Suprapubic skin (tissue), 4 donors: ENCODE measurements around the gene SREK1IP1. TPM values are rescaled to one million over a fixed set of nuclear protein-coding genes. Genes with fewer than 3 reads are reported as not detected.
"Not testable (repeated sequence)": the region's sequence is repeated elsewhere in the genome, so short reads cannot be mapped to it uniquely, and the experiment has no call there.

Experiments used
- DNase-seq, 2 donors: peaks; one replicate each; pipeline ENCODE4 v3.0.0-alpha.2; 2019; ENCODE audit warnings: low spot score in 2 of 2
- H3K27ac ChIP-seq: fragments of 200-600 bp; sonication (generic); one replicate; pipeline ENCODE4 v1.5.1; 2019
- H3K27me3 ChIP-seq: fragments of 200-600 bp; sonication (generic); one replicate; pipeline ENCODE4 v1.5.1; 2019
- H3K36me3 ChIP-seq: fragments of 200-600 bp; sonication (generic); one replicate; pipeline ENCODE4 v1.5.1; 2019
- H3K4me1 ChIP-seq: fragments of 200-600 bp; sonication (generic); one replicate; pipeline ENCODE4 v1.5.1; 2019
- H3K4me3 ChIP-seq: fragments of 200-600 bp; sonication (generic); one replicate; pipeline ENCODE4 v1.5.1; 2019; ENCODE audit warnings: mild to moderate bottlenecking
- H3K9me3 ChIP-seq: fragments of 200-600 bp; sonication (generic); one replicate; pipeline ENCODE4 v1.5.1; 2019
- EP300 ChIP-seq: sonication (generic); formaldehyde crosslinking; IDR thresholded peaks from one replicate; pipeline ENCODE4 v1.6.1; 2017; ENCODE audit warnings: antibody characterized with exemption
- POLR2A ChIP-seq, 2 donors: fragments of 450-650 bp; IDR thresholded peaks; one replicate each; pipeline ENCODE4 v1.6.1; 2017; ENCODE audit warnings: antibody characterized with exemption in 2 of 2, mild to moderate bottlenecking in 2 of 2, moderate library complexity in 2 of 2
- POLR2AphosphoS5 ChIP-seq, 3 donors: sonication (generic); formaldehyde crosslinking; IDR thresholded peaks; one replicate each; pipeline ENCODE4 v1.6.1; 2017; ENCODE audit warnings: antibody characterized with exemption in 3 of 3
- WGBS: methylation state at CpG from one replicate; pipeline ENCODE4 v1.1.5; 2018; 5-methylcytosine and 5-hydroxymethylcytosine counted together
- total RNA-seq, 4 donors: library from RNA; depleted of rRNA; stranded (reverse); fragments of >200 nt; gene quantifications; one replicate each; pipeline ENCODE4 v1.1.0, GENCODE V29; 2016
- TF ChIP-seq, protein P1 (sequence below), 2 donors: fragments of 200-600 bp in 1 of 2; fragments of 450-650 bp in 1 of 2; sonication (generic) in 1 of 2; IDR thresholded peaks; one replicate each; pipeline ENCODE4 v1.5.1; 2016 to 2019; ENCODE audit warnings: antibody characterized with exemption in 2 of 2, mild to moderate bottlenecking in 1 of 2, moderate library complexity in 1 of 2

Gene SREK1IP1
- total RNA-seq, 4 donors from 2014 or later = 10.5 to 17.5 (median 11.4) TPM

DNA sequence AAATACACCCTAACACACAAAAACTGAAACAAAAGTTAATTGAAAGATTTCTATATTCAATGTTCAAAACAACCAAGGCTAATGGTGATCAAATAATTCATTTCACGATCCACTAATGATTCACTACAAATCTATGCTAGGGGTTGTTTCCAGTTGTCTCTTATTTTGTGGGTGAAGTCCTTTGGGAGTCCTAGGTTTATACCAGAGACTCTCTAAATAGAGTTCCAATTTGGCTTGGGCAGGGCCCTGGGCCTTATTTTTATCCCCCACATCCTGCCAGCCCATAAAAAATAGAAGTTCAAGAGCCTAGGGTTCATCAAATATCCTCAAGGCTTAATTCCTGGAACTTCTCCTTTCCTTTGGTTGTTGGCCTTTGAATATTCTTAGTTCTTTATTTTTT, 26.1 kb downstream of the SREK1IP1 start:
- WGBS = 86% methylated on average over 1 of the region's 1 CpG
- H3K27me3 ChIP-seq = no peaks in the 10 kb centered on the region
- no peaks in the 10 kb centered on the region for H3K4me1 ChIP-seq
- TF ChIP-seq POLR2AphosphoS5 (IDR thresholded peaks at IDR 0.05) = no peak
- TF ChIP-seq POLR2A (IDR thresholded peaks at IDR 0.05) = no peak
- no peak for TF ChIP-seq EP300
- TF ChIP-seq, protein P1, sequence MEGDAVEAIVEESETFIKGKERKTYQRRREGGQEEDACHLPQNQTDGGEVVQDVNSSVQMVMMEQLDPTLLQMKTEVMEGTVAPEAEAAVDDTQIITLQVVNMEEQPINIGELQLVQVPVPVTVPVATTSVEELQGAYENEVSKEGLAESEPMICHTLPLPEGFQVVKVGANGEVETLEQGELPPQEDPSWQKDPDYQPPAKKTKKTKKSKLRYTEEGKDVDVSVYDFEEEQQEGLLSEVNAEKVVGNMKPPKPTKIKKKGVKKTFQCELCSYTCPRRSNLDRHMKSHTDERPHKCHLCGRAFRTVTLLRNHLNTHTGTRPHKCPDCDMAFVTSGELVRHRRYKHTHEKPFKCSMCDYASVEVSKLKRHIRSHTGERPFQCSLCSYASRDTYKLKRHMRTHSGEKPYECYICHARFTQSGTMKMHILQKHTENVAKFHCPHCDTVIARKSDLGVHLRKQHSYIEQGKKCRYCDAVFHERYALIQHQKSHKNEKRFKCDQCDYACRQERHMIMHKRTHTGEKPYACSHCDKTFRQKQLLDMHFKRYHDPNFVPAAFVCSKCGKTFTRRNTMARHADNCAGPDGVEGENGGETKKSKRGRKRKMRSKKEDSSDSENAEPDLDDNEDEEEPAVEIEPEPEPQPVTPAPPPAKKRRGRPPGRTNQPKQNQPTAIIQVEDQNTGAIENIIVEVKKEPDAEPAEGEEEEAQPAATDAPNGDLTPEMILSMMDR (IDR thresholded peaks at IDR 0.05) = no peak
- no peak for DNase-seq
- no peak overlapping the region for H3K27ac ChIP-seq
- peaks cover 22% of the 10 kb centered on the region for H3K36me3 ChIP-seq
- no peak overlapping the region for H3K4me3 ChIP-seq
- no peaks in the 10 kb centered on the region for H3K9me3 ChIP-seq

DNA sequence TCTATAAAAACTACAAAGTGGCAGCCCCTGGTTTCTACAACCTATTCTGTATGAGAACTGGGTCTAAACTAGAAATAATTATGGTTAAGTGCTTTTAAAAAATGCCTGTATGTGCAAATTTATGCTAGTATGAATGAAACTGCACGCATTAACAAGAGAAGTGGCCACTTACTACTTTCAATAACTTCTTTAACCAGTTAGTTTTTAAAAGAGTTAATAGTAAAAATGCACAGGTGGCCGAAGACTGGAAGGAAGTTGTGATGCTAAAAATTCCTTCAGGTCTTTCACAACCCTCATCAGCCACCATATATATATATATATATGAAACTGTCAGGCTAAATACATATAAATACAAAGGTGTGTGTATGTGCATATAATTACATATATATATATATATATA, 41.3 kb downstream of the SREK1IP1 start:
- Histone ChIP-seq H3K9me3 (no peaks in the 10 kb centered on the region), H3K4me3 (no peak overlapping the region), H3K36me3 (peaks cover 46% of the 10 kb centered on the region), H3K27me3 (no peaks in the 10 kb centered on the region), H3K27ac (no peak overlapping the region), H3K4me1 (no peaks in the 10 kb centered on the region)
- TF ChIP-seq POLR2AphosphoS5 (IDR thresholded peaks at IDR 0.05) (no peak), EP300 (no peak), POLR2A (IDR thresholded peaks at IDR 0.05) (no peak)
- DNase-seq = no peak
- 88% methylated on average over 2 of the region's 2 CpGs for WGBS

DNA sequence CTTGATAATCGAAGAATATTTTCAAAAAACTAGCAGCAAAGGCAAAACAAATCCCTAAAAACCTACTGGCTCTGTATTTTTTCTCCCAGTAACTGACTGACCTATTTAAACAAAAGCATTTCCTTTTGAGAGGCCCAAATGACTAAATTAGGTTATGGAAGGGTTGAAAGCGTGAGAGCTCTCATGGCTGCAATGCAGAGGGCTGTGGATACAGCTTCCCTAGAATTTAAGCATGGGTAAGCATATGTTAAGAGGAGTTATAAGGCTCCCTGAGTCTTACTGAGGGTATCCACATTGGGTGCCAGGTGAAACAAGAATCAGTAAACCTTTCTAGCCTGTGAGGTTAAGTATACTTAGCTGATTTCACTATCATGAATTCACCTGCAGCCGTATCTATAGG, 45.9 kb downstream of the SREK1IP1 start:
- TF ChIP-seq, protein P1 (IDR thresholded peaks at IDR 0.05) = no peak
- TF ChIP-seq POLR2A (IDR thresholded peaks at IDR 0.05) (no peak), EP300 (no peak), POLR2AphosphoS5 (IDR thresholded peaks at IDR 0.05) (no peak)
- DNase-seq = no peak
- Histone ChIP-seq H3K9me3 (no peaks in the 10 kb centered on the region), H3K4me1 (no peaks in the 10 kb centered on the region), H3K27ac (no peak overlapping the region), H3K27me3 (no peaks in the 10 kb centered on the region), H3K36me3 (peaks cover 47% of the 10 kb centered on the region), H3K4me3 (no peak overlapping the region)
- WGBS = 95% methylated on average over 3 of the region's 3 CpGs

DNA sequence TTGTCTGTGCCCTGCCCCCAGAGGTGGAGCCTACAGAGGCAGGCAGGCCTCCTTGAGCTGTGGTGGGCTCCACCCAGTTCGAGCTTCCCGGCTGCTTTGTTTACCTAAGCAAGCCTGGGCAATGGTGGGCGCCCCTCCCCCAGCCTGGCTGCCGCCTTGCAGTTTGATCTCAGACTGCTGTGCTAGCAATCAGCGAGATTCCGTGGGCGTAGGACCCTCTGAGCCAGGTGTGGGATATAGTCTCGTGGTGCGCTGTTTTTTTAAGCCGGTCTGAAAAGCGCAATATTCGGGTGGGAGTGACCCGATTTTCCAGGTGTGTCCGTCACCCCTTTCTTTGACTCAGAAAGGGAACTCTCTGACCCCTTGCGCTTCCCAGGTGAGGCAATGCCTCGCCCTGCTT, 54.0 kb downstream of the SREK1IP1 start:
- not testable (repeated sequence) for H3K27me3 ChIP-seq, H3K27ac ChIP-seq, H3K9me3 ChIP-seq, H3K4me3 ChIP-seq, DNase-seq, H3K4me1 ChIP-seq, H3K36me3 ChIP-seq
- 85% methylated on average over 3 of the region's 16 CpGs for WGBS

DNA sequence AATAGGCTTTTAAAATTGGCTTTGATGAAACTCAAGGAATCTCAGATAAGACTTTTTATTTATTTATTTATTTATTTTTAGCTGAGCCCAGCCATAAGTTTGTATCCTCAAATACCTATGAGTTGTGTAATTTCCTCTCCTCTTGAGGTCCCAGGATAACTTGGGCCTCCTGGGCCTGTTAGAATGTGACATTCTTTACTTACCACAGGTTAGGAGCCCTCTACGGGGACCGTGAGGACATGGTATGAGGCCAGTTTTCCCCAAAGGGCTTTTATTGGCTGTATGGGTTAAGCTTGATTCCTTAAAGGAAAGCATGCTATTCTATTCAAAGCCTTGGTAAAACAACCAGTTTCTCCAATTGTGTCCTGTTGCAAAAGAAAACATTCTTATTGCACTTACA, 61.3 kb downstream of the SREK1IP1 start:
- Histone ChIP-seq H3K9me3 (no peaks in the 10 kb centered on the region), H3K27ac (no peak overlapping the region), H3K36me3 (no peaks in the 10 kb centered on the region), H3K4me3 (no peak overlapping the region), H3K27me3 (no peaks in the 10 kb centered on the region), H3K4me1 (no peaks in the 10 kb centered on the region)
- TF ChIP-seq, protein P1 (IDR thresholded peaks at IDR 0.05) = no peak
- TF ChIP-seq POLR2AphosphoS5 (IDR thresholded peaks at IDR 0.05) (no peak), EP300 (no peak), POLR2A (IDR thresholded peaks at IDR 0.05) (no peak)
- DNase-seq = no peak
- 91% methylated on average over 2 of the region's 2 CpGs for WGBS

DNA sequence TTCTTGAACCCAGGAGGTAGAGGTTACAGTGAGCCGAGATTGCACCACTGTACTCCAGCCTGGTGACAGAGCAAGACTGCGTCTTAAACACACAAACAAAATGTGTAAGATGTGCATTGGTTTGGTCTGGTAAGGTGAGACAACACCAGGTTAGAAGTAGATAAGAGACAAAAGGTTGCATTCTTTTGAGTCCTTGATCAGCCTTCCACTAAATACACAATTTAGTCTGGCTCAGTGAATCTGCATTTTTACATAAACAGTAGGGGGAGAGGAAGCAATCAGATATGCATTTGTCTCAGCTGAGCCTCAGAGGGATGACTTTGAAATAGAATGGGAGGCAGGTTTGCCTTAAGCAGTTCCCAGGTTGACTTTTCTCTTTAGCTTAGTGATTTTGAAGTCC, 62.4 kb downstream of the SREK1IP1 start:
- not testable (repeated sequence) for H3K9me3 ChIP-seq, H3K4me3 ChIP-seq, H3K36me3 ChIP-seq, DNase-seq, H3K4me1 ChIP-seq, H3K27me3 ChIP-seq, H3K27ac ChIP-seq
- WGBS = 26% methylated on average over 2 of the region's 2 CpGs

DNA sequence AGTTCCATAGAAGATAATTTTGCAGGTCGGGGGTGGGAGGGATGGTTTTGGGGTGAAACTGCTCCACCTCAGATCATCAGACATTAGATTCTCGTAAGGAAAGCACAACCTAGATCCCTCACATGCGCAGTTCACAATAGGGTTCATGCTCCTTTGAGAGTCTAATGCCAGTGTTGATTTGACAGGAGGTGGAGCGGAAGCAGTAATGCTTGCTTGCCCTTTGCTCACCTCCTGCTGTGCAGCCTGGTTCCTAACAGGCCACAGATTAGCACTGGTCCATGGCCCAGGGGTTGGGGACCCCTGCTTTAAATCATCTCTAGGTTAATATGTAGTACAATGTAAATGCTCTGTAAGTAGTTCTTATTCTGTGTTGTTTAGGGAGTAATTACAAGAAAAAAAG, 67.7 kb downstream of the SREK1IP1 start:
- H3K4me3 ChIP-seq = no peak overlapping the region
- no peaks in the 10 kb centered on the region for H3K27me3 ChIP-seq
- no peaks in the 10 kb centered on the region for H3K4me1 ChIP-seq
- 90% methylated on average over 4 of the region's 4 CpGs for WGBS
- no peak overlapping the region for H3K27ac ChIP-seq
- DNase-seq = no peak
- peaks cover 3% of the 10 kb centered on the region for H3K9me3 ChIP-seq
- H3K36me3 ChIP-seq = no peaks in the 10 kb centered on the region
- TF ChIP-seq, protein P1 (IDR thresholded peaks at IDR 0.05) = no peak
- TF ChIP-seq EP300 = no peak
- TF ChIP-seq POLR2A (IDR thresholded peaks at IDR 0.05) = no peak
- TF ChIP-seq POLR2AphosphoS5 (IDR thresholded peaks at IDR 0.05) = no peak

DNA sequence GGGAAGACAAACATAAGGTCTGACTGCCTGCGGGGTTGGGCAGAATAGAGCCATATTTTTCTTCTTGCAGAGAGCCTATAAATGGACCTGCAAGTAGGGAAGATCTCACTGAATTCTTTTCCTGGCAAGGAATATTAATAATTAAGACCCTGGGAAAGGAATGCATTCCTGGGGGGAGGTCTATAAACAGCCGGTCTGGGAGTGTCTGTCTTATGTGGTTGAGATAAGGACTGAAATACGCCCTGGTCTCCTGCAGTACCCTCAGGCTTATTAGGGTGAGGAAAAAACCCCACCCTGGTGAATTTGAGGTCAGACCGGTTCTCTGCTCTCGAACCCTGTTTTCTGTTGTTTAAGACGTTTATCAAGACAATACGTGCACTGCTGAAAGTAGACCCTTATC, 72.1 kb downstream of the SREK1IP1 start:
- not testable (repeated sequence) for H3K9me3 ChIP-seq, H3K36me3 ChIP-seq, DNase-seq, H3K27me3 ChIP-seq, H3K4me3 ChIP-seq, H3K4me1 ChIP-seq, H3K27ac ChIP-seq
- 93% methylated on average over 7 of the region's 7 CpGs for WGBS
